22Rv1 (cell line): Measurements from ENCODE around the gene F13A1.

Experiments
- H3K27ac ChIP-seq: fragments of 450-650 bp; 2 replicates; pipeline ENCODE4 v1.5.1; 2017
- ZFX ChIP-seq: fragments of 450-650 bp; IDR thresholded peaks from 2 replicates; pipeline ENCODE4 v1.6.1; 2017; ENCODE audit warnings: antibody characterized with exemption, borderline replicate concordance
- TF ChIP-seq, protein P1 (sequence below): fragments of 450-650 bp; IDR thresholded peaks from 2 replicates; pipeline ENCODE4 v1.5.1; 2017; ENCODE audit warnings: mild to moderate bottlenecking

F13A1 gene

DNA sequence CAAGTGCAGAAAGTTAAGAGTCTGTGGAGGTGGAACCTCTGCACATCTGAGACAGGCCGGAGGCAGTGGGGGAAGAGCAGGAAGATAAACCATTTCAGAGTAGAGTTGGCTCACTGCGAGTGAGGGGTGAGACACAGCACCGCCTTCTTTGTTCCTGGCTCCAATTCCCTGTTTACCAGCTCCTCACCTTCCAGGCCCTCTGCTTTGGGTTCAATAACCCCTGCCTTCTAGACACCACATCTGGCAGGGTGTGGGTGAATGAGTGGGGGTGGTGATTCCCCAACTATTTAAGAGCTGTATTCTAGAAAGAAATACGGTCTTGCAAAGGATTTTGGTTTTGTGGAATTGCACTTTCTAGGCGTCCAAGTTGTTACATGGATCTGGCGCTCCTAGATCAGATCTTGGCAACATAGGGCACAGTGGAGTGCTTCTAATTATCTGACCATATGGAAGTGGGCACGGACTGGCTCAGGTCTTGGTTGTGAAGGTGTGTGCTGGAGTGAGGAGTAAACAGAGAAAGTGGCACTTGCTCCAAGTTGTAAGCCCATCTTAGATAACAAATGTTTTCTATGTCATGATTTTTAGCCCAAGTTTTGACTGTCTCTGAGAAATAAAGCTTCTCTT is 172.2 kb downstream of the F13A1 start:
- TF ChIP-seq ZFX: no peak
- TF ChIP-seq, protein P1, sequence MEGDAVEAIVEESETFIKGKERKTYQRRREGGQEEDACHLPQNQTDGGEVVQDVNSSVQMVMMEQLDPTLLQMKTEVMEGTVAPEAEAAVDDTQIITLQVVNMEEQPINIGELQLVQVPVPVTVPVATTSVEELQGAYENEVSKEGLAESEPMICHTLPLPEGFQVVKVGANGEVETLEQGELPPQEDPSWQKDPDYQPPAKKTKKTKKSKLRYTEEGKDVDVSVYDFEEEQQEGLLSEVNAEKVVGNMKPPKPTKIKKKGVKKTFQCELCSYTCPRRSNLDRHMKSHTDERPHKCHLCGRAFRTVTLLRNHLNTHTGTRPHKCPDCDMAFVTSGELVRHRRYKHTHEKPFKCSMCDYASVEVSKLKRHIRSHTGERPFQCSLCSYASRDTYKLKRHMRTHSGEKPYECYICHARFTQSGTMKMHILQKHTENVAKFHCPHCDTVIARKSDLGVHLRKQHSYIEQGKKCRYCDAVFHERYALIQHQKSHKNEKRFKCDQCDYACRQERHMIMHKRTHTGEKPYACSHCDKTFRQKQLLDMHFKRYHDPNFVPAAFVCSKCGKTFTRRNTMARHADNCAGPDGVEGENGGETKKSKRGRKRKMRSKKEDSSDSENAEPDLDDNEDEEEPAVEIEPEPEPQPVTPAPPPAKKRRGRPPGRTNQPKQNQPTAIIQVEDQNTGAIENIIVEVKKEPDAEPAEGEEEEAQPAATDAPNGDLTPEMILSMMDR: no peak
- no peak overlapping the region for H3K27ac ChIP-seq

DNA sequence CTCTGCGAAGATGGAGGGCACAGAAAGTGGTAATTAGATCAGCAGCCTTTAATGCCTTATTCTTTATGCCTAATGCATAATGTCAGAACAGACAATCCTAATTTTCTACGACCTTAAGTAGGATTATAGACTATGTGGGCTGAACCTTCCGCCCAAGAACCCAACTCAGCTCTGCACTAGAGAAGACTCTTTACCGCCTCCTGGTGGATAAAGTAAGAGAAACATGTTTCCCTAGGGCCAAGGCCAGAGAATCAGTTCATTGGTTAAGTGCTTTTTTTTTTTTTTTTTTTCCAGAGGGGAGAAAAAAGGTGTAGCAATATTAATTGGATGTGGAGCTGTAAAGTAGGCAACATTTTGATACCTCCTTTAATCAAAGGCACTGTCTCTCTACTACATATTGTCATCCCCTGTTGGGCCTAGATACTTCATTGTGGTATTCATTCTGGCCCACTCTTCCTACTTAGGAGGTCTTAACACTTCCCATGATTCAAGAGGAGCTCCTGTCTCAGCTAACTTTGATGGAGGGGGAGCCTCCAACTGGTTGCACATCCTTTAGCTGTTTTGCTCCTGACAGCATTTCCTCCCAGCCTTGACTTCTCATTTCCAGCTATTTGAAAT is 188.9 kb downstream of the F13A1 start:
- TF ChIP-seq, protein P1: peak; percentile 83
- TF ChIP-seq ZFX: no peak
- no peak overlapping the region for H3K27ac ChIP-seq

DNA sequence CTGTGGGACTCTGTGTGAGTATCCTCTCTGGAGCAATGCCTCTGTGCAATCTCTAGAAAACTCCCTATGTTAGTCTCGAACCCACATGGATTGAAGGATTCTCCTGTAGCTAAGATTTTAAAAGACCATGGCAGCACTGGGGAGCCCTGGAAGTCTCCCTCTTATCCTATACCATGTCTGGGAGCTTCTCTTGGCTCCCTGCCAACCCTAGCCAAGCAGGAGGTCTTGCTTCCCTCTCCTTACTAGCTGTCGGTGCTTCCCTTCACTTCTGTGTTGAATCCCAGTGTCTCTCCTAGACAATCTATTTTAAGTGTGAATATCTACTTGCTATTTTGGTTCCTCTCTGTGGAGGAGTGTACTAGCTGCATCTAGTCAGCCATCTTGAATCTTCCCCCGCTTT is 195.0 kb downstream of the F13A1 start:
- TF ChIP-seq, protein P1: no peak
- TF ChIP-seq ZFX: no peak
- no peak overlapping the region for H3K27ac ChIP-seq

DNA sequence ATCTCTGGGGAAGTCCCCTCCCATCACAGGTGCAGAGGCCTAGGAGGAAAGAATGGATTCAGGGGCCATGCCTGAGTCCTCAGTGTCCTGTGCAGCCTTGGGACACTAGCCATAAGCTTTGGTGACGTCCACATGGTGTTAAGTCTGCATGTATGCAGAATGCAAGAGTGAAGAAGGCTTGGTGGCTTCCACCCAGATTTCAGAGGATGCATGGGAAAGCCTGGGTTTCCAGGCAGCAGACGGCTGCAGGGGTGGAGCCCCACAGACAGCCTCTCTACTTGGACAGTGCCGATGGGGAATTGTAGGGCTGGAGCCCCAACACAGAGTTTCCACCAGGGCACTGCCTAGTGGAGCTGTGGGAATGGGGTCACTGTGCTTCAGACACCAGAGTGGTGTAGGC is 196.7 kb downstream of the F13A1 start:
- H3K27ac ChIP-seq: no peak overlapping the region
- TF ChIP-seq, protein P1: no peak
- no peak for TF ChIP-seq ZFX

DNA sequence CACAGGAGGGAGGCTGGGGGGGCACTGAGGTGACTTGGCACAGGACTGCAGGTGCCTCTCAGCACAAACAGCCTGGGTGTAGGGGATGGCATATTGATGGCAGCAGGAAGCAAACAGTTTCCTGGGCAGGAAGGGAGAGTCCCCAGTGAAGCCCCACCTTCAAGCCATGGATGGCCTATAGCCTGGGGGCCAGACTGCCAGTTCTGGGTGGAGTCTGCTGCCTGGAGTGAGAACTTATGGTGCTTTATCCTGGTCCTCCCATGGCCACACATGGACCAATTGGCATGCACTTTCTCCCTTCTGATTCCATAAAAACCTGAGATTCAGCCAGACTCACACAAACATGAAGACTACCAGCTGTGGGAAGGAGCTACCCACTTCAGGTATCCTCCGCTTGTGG is 198.5 kb downstream of the F13A1 start:
- no peak overlapping the region for H3K27ac ChIP-seq
- TF ChIP-seq, protein P1: no peak
- TF ChIP-seq ZFX: no peak

DNA sequence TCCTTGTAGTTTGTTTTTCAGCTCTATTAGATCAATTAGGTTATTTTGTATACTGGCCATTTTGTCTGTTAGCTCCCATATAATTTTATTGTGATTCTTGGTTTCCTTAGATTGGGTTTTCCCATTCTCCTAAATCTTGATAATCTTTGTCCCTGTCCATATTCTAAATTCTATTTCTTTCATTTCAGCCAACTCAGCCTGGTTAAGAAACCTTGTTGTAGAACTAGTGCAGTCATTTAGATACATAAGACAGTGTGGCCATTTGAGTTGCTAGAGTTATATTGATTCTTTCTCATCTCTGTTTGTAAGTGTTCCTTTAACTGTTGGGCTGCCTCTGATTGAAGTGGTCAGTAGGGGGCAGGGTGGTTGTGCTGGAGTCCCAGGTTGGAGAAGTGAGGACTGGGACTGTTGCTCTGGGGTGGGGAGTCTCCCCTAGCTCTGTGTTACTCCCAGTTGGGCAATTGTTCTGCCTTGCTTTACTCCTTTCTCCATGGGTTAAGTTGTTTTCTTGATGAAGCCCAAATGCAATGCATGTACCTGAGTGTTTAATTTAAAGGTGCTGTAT is 214.9 kb downstream of the F13A1 start:
- TF ChIP-seq, protein P1: peak; percentile 26
- TF ChIP-seq ZFX: no peak

More for the DNA sequence above, 214.9 kb downstream of the F13A1 start:
- no peak overlapping the region for H3K27ac ChIP-seq
